K562 (cell line): Measurements from ENCODE around the gene METTL3. TPM values are rescaled to one million over a fixed set of nuclear protein-coding genes. Genes with fewer than 3 reads are reported as not detected.

Experiments
- ATAC-seq: fragments of 200-7000 bp; cut with Tn5 transposase; 3 replicates; pipeline ENCODE4 v1.9.1; 2020; ENCODE audit warnings: moderate library complexity
- BruUV-seq: library from RNA; stranded (reverse); fragments of 400-500 nt; replicated peaks from 2 replicates; lab custom pipeline; 2021; lab: Mats Ljungman, UMichigan
- CTCF ChIA-PET: fragments of 300-600 bp; formaldehyde crosslinking; extraction: SDS; loops from one replicate; lab custom pipeline; 2021; ENCODE audit warnings: low intra/inter-chr PET ratio; lab: Yijun Ruan, JAX
- POLR2A ChIA-PET: fragments of 300-600, 350-650 bp; sonication (Branson Sonifier 250); formaldehyde crosslinking; extraction: SDS; loops from one replicate; lab custom pipeline; 2021; ENCODE audit warnings: antibody characterized with exemption, inconsistent platforms; lab: Yijun Ruan, JAX
- DNase-seq, 4 experiments: peaks; one replicate each; pipeline versions ENCODE4 v3.0.0 to v3.0.0-alpha.2; 2011 to 2018; ENCODE audit warnings: low spot score in 3 of 4, mixed read lengths in 3 of 4; ENCODE audit errors: extremely low read depth in 1 of 4
- FAIRE-seq: peaks from 2 replicates; lab custom pipeline; 2011; peaks lifted over from hg19 to GRCh38; lab: Jason Lieb, UNC
- H2AFZ ChIP-seq: 2 replicates; pipeline ENCODE4 v1.6.0; 2011; ENCODE audit warnings: low read depth, low read length, control low read depth, inconsistent platforms
- H3K27ac ChIP-seq: fragments of 200-600 bp; 3 replicates; pipeline ENCODE4 v1.8.0; 2011; ENCODE audit warnings: low read depth, mild to moderate bottlenecking, control low read depth, inconsistent platforms, low read length, moderate library complexity, mixed read lengths; ENCODE audit errors: extremely low read depth
- H3K27me3 ChIP-seq, 2 experiments: fragments of 300-600 bp in 1 of 2; 2 replicates in 1 of 2; 3 replicates in 1 of 2; pipeline versions ENCODE4 v1.6.0 to v1.8.0; 2011; ENCODE audit warnings: inconsistent platforms in 2 of 2, low read length in 2 of 2, mild to moderate bottlenecking in 1 of 2, mixed read lengths in 1 of 2, moderate library complexity in 1 of 2; ENCODE audit not compliant: control insufficient read depth in 2 of 2, insufficient read depth in 2 of 2
- H3K36me3 ChIP-seq: fragments of 300-600 bp; 3 replicates; pipeline ENCODE4 v1.8.0; 2011; ENCODE audit warnings: mild to moderate bottlenecking, low read length, inconsistent platforms; ENCODE audit not compliant: control insufficient read depth, insufficient read depth
- H3K4me1 ChIP-seq, 2 experiments: fragments of 200-600 bp in 1 of 2; replicated peaks in 1 of 2; 2 replicates in 1 of 2; 3 replicates in 1 of 2; pipeline versions ENCODE4 v1.5.1 to v1.8.0; 2011; ENCODE audit warnings: inconsistent platforms in 2 of 2, low read length in 2 of 2, mild to moderate bottlenecking in 1 of 2, mixed read lengths in 1 of 2, moderate library complexity in 1 of 2; ENCODE audit not compliant: control insufficient read depth in 2 of 2, insufficient read depth in 2 of 2
- H3K4me2 ChIP-seq: 2 replicates; pipeline ENCODE4 v1.6.1; 2011; ENCODE audit warnings: low read length, control low read depth, inconsistent platforms, mixed read lengths; ENCODE audit not compliant: insufficient read depth
- H3K4me3 ChIP-seq: fragments of 200-600 bp; sonication (generic), shearing (Covaris generic); 2 replicates; pipeline ENCODE4 v1.5.1; 2016; ENCODE audit warnings: control low read depth, inconsistent platforms
- H3K79me2 ChIP-seq: fragments of 200-600 bp; 3 replicates; pipeline ENCODE4 v1.8.0; 2011; ENCODE audit warnings: low read length, inconsistent platforms; ENCODE audit not compliant: control insufficient read depth, insufficient read depth
- H3K9ac ChIP-seq, 2 experiments: 2 replicates each; pipeline versions ENCODE4 v1.6.0 to v1.6.1; 2011; ENCODE audit warnings: low read depth in 2 of 2, low read length in 2 of 2, control low read depth in 1 of 2, inconsistent platforms in 1 of 2, mild to moderate bottlenecking in 1 of 2, mixed read lengths in 1 of 2; ENCODE audit not compliant: insufficient read depth in 1 of 2
- H3K9me1 ChIP-seq: one replicate; pipeline ENCODE4 v1.6.0; 2011; ENCODE audit warnings: inconsistent platforms, mild to moderate bottlenecking, low read length, moderate library complexity; ENCODE audit not compliant: control insufficient read depth, insufficient read depth
- H3K9me3 ChIP-seq: replicated peaks from 2 replicates; pipeline ENCODE4 v1.5.1; 2011; ENCODE audit warnings: low read depth, low read length, inconsistent platforms; ENCODE audit not compliant: control insufficient read depth, insufficient read depth
- H4K20me1 ChIP-seq: replicated peaks from 2 replicates; pipeline ENCODE4 v1.6.1; 2011; ENCODE audit warnings: low read length, inconsistent platforms, mixed read lengths; ENCODE audit not compliant: control insufficient read depth, insufficient read depth
- AFF4 ChIP-seq: sonication (generic); formaldehyde crosslinking; IDR thresholded peaks from 2 replicates; pipeline ENCODE4 v1.8.0; 2023; ENCODE audit warnings: mild to moderate bottlenecking, missing genetic modification reagents
- CREB1 ChIP-seq, 2 experiments: sonication (generic) in 1 of 2; formaldehyde crosslinking in 1 of 2; IDR thresholded peaks; 2 replicates each; pipeline versions ENCODE4 v1.6.1 to v1.8.0; 2012 to 2022; ENCODE audit warnings: inconsistent platforms in 1 of 2, mild to moderate bottlenecking in 1 of 2, missing genetic modification reagents in 1 of 2, moderate library complexity in 1 of 2
- ETV1 ChIP-seq: fragments of 450-650 bp; conservative IDR thresholded peaks from 2 replicates; pipeline ENCODE4 v1.6.1; 2016; ENCODE audit warnings: missing genetic modification characterization, control low read depth, low read depth, missing compliant biosample characterization
- KAT2B ChIP-seq: IDR thresholded peaks from one replicate; pipeline ENCODE4 v1.6.1; 2012; ENCODE audit warnings: low read depth, mild to moderate bottlenecking, control low read depth, inconsistent platforms, low read length, moderate library complexity
- NR2C1 ChIP-seq, 2 experiments: fragments of 450-650 bp; IDR thresholded peaks; 2 replicates each; pipeline ENCODE4 v1.6.1; 2017; ENCODE audit warnings: mild to moderate bottlenecking in 2 of 2, antibody characterized with exemption in 1 of 2, inconsistent platforms in 1 of 2, missing compliant biosample characterization in 1 of 2, missing genetic modification characterization in 1 of 2
- RB1 ChIP-seq: fragments of 450-650 bp; IDR thresholded peaks from 2 replicates; pipeline ENCODE4 v1.6.1; 2017; ENCODE audit warnings: low read depth, mild to moderate bottlenecking
- RBM25 ChIP-seq: fragments of 200-400 bp; formaldehyde crosslinking; IDR thresholded peaks from 2 replicates; pipeline ENCODE4 v1.6.1; 2018; ENCODE audit warnings: low read length, low read depth, moderate library complexity; ENCODE audit not compliant: severe bottlenecking
- SAFB2 ChIP-seq: fragments of 200-400 bp; formaldehyde crosslinking; IDR thresholded peaks from 2 replicates; pipeline ENCODE4 v1.6.1; 2018; ENCODE audit warnings: borderline replicate concordance, low read length, low read depth, moderate library complexity; ENCODE audit not compliant: severe bottlenecking
- TBP ChIP-seq: optimal IDR thresholded peaks from 2 replicates; pipeline ENCODE3; 2011; ENCODE audit warnings: low read depth, low read length, improper control_type of control experiment
- TEAD4 ChIP-seq, 2 experiments: sonication (generic) in 1 of 2; formaldehyde crosslinking in 1 of 2; IDR thresholded peaks; 2 replicates each; pipeline versions ENCODE4 v1.6.1 to v1.8.0; 2012 to 2022; ENCODE audit warnings: borderline replicate concordance in 1 of 2, inconsistent platforms in 1 of 2, low read length in 1 of 2, mild to moderate bottlenecking in 1 of 2, missing genetic modification reagents in 1 of 2
- THRB ChIP-seq: fragments of 450-650 bp; formaldehyde crosslinking; conservative IDR thresholded peaks from 2 replicates; pipeline ENCODE4 v1.4.0; 2022; ENCODE audit warnings: mild to moderate bottlenecking, missing genetic modification characterization
- WGBS: fragments of 100-300 bp; shearing (Covaris generic); methylation state at CpG from one replicate; pipeline ENCODE4 v1.1.6; 2016; ENCODE audit warnings: low coverage, mixed read lengths; ENCODE audit not compliant: insufficient coverage; ENCODE audit errors: missing lambda C conversion rate; 5-methylcytosine and 5-hydroxymethylcytosine counted together
- in situ Hi-C: fragments of 300-500 bp; cut with MboI; formaldehyde crosslinking; loops from 4 replicates; pipeline ENCODE4 v1.15.0; 2018; ENCODE audit warnings: inconsistent platforms, mixed read lengths
- intact Hi-C: fragments of 100-400 bp; cut with micrococcal nuclease; formaldehyde crosslinking; loops from 2 replicates; pipeline ENCODE4 v1.14.2; 2022
- polyA plus RNA-seq, 8 experiments: library from polyadenylated mRNA; depleted of rRNA in 4 of 8; stranded (reverse) in 5 of 8; unstranded in 3 of 8; fragments of >200 nt; fragmentation: Nextera tagmentation in 2 of 8; fragmentation: Illumina TruSeq in 1 of 8; extraction: Ambion mirVana in 2 of 8; extraction: Trizol in 1 of 8; gene quantifications; 2 replicates each; pipeline versions ENCODE4 v1.2.1 to v1.2.3, GENCODE V29; 2011 to 2014; ENCODE audit warnings: inconsistent platforms in 1 of 8, missing spikeins in 1 of 8
- total RNA-seq, 7 experiments: library from RNA; depleted of rRNA in 6 of 7; stranded (reverse); fragments of >200 nt in 6 of 7; fragmentation: Illumina TruSeq in 2 of 7; extraction: Trizol in 2 of 7; gene quantifications; 2 replicates each; pipeline versions ENCODE4 v1.2.1 to v1.2.3, GENCODE V29; 2011 to 2021; ENCODE audit warnings: low replicate concordance in 1 of 7
- TF ChIP-seq, protein P1 (sequence below): fragments of 250-450 bp; sonication (Bioruptor Pico); IDR thresholded peaks from 2 replicates; pipeline ENCODE4 v1.8.0; 2022; ENCODE audit warnings: moderate library complexity, mild to moderate bottlenecking, inconsistent platforms

METTL3 gene
- total and polyA plus RNA-seq, 9 of the 15 experiments (the other 6 are each of a cell fraction or from before 2014, with no cell fraction given) = 42.1 to 151 (median 65.7) TPM

- no peak for TF ChIP-seq THRB (CRISPR knock-in tag)
Measured at GRCh38 chr14:21523203-21523602, 12.1 kb upstream of the METTL3 start (continued).

- BruUV-seq = no TSS peak
- DNase-seq = no peak
- intact Hi-C loops = no loop called here
- TF ChIP-seq NR2C1 (IDR thresholded peaks at IDR 0.05) (no peak), NR2C1 (tag; IDR thresholded peaks at IDR 0.05) (no peak), RBM25 (no peak), TBP (no peak), TEAD4 (IDR thresholded peaks at IDR 0.05; ENCODE audit: low read length) (no peak), TEAD4 (CRISPR knock-in tag; IDR thresholded peaks at IDR 0.05; ENCODE audit: borderline replicate concordance) (no peak), KAT2B (no peak), CREB1 (IDR thresholded peaks at IDR 0.05) (no peak), CREB1 (CRISPR knock-in tag; IDR thresholded peaks at IDR 0.05) (no peak), ETV1 (tag) (no peak), AFF4 (CRISPR knock-in tag) (no peak), SAFB2 (no peak), RB1 (no peak)
- TF ChIP-seq, protein P1, sequence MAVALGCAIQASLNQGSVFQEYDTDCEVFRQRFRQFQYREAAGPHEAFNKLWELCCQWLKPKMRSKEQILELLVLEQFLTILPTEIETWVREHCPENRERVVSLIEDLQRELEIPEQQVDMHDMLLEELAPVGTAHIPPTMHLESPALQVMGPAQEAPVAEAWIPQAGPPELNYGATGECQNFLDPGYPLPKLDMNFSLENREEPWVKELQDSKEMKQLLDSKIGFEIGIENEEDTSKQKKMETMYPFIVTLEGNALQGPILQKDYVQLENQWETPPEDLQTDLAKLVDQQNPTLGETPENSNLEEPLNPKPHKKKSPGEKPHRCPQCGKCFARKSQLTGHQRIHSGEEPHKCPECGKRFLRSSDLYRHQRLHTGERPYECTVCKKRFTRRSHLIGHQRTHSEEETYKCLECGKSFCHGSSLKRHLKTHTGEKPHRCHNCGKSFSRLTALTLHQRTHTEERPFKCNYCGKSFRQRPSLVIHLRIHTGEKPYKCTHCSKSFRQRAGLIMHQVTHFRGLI = no peak
Measured at GRCh38 chr14:21521501-21521900, 10.4 kb upstream of the METTL3 start.

More at GRCh38 chr14:21521501-21521900, 10.4 kb upstream of the METTL3 start:
- ATAC-seq (no peak), FAIRE-seq (no peak)
- peaks cover 28% of the 10 kb centered on the region; the same call in 2 of the 3 replicates for H3K36me3 ChIP-seq
- POLR2A ChIA-PET = interaction anchor here (1.3 to 4.2 kb wide), 3 partner anchors 9 to 13 kb away, joined by 5 to 23 read pairs (median 5); partner anchors contain the start of gene METTL3
- no peak overlapping the region for H3K9ac ChIP-seq
- H3K9me3 ChIP-seq = no peaks in the 10 kb centered on the region
- peaks cover 10 to 27% of the 10 kb centered on the region in 2 experiments; a peak in 4 of 5 replicates for H3K4me1 ChIP-seq
- H3K4me3 ChIP-seq = no peak overlapping the region
- H3K27me3 ChIP-seq = no peaks in the 10 kb centered on the region
- H3K27ac ChIP-seq = no peak overlapping the region
- H3K79me2 ChIP-seq = peaks cover 22% of the 10 kb centered on the region
- H2AFZ ChIP-seq = no peak overlapping the region
- in situ Hi-C loops = no loop called here
- no peak overlapping the region; the same call in 1 of the 2 replicates for H3K4me2 ChIP-seq
- no peaks in the 10 kb centered on the region for H3K9me1 ChIP-seq
- no peaks in the 10 kb centered on the region for H4K20me1 ChIP-seq
- CTCF ChIA-PET = no interaction called here
- 64% methylated on average over 2 of the region's 2 CpGs for WGBS
